K562 (cell line): Measurements from ENCODE around the gene HES5. TPM values are rescaled to one million over a fixed set of nuclear protein-coding genes. Genes with fewer than 3 reads are reported as not detected.

Source experiments
- CUX1 ChIP-seq: fragments of 200-800 bp; sonication (Bioruptor generic); IDR thresholded peaks from 2 replicates; pipeline ENCODE4 v1.6.1; 2016; ENCODE audit warnings: missing genetic modification characterization, missing compliant biosample characterization
- E2F4 ChIP-seq: sonication (generic); formaldehyde crosslinking; IDR thresholded peaks from 2 replicates; pipeline ENCODE4 v1.8.0; 2022; ENCODE audit warnings: mild to moderate bottlenecking, low read depth, missing genetic modification reagents
- E2F6 ChIP-seq, 2 experiments: IDR thresholded peaks; 2 replicates each; pipeline ENCODE4 v1.6.1; 2011; ENCODE audit warnings: borderline replicate concordance in 1 of 2, control low read depth in 1 of 2, low read depth in 1 of 2, low read length in 1 of 2, mild to moderate bottlenecking in 1 of 2, mixed read lengths in 1 of 2, moderate library complexity in 1 of 2; ENCODE audit not compliant: insufficient read depth in 1 of 2, insufficient read length in 1 of 2, poor library complexity in 1 of 2, severe bottlenecking in 1 of 2; ENCODE audit errors: extremely low read depth in 1 of 2
- KDM4B ChIP-seq, 2 experiments: fragments of 450-650 bp in 1 of 2; sonication (generic) in 1 of 2; IDR thresholded peaks; 2 replicates each; pipeline ENCODE4 v1.6.1; 2016 to 2017; ENCODE audit warnings: borderline replicate concordance in 2 of 2, antibody characterized with exemption in 1 of 2, low read depth in 1 of 2, mild to moderate bottlenecking in 1 of 2
- KLF1 ChIP-seq: fragments of 450-650 bp; IDR thresholded peaks from 2 replicates; pipeline ENCODE4 v1.6.1; 2016; ENCODE audit warnings: missing genetic modification characterization, missing compliant biosample characterization
- MYC ChIP-seq, 2 experiments: fragments of 250-450 bp in 1 of 2; sonication (Bioruptor Pico) in 1 of 2; IDR thresholded peaks; 2 replicates each; pipeline versions ENCODE4 v1.5.1 to v1.6.1; 2012 to 2021; ENCODE audit warnings: low read depth in 2 of 2, borderline replicate concordance in 1 of 2, improper control_type of control experiment in 1 of 2, low read length in 1 of 2, mild to moderate bottlenecking in 1 of 2, moderate library complexity in 1 of 2
- NCOA6 ChIP-seq: fragments of 450-650 bp; IDR thresholded peaks from 2 replicates; pipeline ENCODE4 v1.6.1; 2017; ENCODE audit warnings: mild to moderate bottlenecking
- SMARCA4 ChIP-seq: fragments of 450-650 bp; IDR thresholded peaks from 2 replicates; pipeline ENCODE4 v1.6.1; 2016
- ZBTB7A ChIP-seq: IDR thresholded peaks from 2 replicates; pipeline ENCODE4 v1.6.1; 2011; ENCODE audit warnings: low read depth, mild to moderate bottlenecking, low read length, moderate library complexity, borderline replicate concordance; ENCODE audit not compliant: control insufficient read depth
- ZNF263 ChIP-seq: sonication (generic); formaldehyde crosslinking; IDR thresholded peaks from 2 replicates; pipeline ENCODE4 v1.8.0; 2022; ENCODE audit warnings: mild to moderate bottlenecking, missing genetic modification reagents, borderline replicate concordance
- ZNF277 ChIP-seq: fragments of 250-450 bp; sonication (Bioruptor Pico); IDR thresholded peaks from 2 replicates; pipeline ENCODE4 v1.8.0; 2022; ENCODE audit warnings: inconsistent platforms, mild to moderate bottlenecking, moderate library complexity, borderline replicate concordance
- ZNF280A ChIP-seq: fragments of 450-650 bp; IDR thresholded peaks from 2 replicates; pipeline ENCODE4 v1.6.1; 2018; ENCODE audit warnings: mild to moderate bottlenecking, low read depth; ENCODE audit not compliant: partially characterized antibody
- ZNF766 ChIP-seq: fragments of 200-800 bp; sonication (Bioruptor generic); conservative IDR thresholded peaks from 2 replicates; pipeline ENCODE4 v1.6.1; 2016; ENCODE audit warnings: missing genetic modification characterization, missing compliant biosample characterization
- polyA plus RNA-seq, 8 experiments: library from polyadenylated mRNA; depleted of rRNA in 4 of 8; stranded (reverse) in 5 of 8; unstranded in 3 of 8; fragments of >200 nt; fragmentation: Nextera tagmentation in 2 of 8; fragmentation: Illumina TruSeq in 1 of 8; extraction: Ambion mirVana in 2 of 8; extraction: Trizol in 1 of 8; gene quantifications; 2 replicates each; pipeline versions ENCODE4 v1.2.1 to v1.2.3, GENCODE V29; 2011 to 2014; ENCODE audit warnings: inconsistent platforms in 1 of 8, missing spikeins in 1 of 8
- total RNA-seq, 7 experiments: library from RNA; depleted of rRNA in 6 of 7; stranded (reverse); fragments of >200 nt in 6 of 7; fragmentation: Illumina TruSeq in 2 of 7; extraction: Trizol in 2 of 7; gene quantifications; 2 replicates each; pipeline versions ENCODE4 v1.2.1 to v1.2.3, GENCODE V29; 2011 to 2021; ENCODE audit warnings: low replicate concordance in 1 of 7

Gene HES5
- total and polyA plus RNA-seq, 9 of the 15 experiments (the other 6 are each of a cell fraction or from before 2014, with no cell fraction given), result not detected

GRCh38 chr1:2544093-2544874 lies 14.2 kb upstream of the HES5 start (continued):
- peak; percentile 64 for TF ChIP-seq ZNF263 (CRISPR knock-in tag)
- TF ChIP-seq KDM4B (IDR thresholded peaks at IDR 0.05; ENCODE audit: borderline replicate concordance in 2 of 2, low read depth in 1 of 2), result no peak; a peak in 1 of 4 replicates
- 0 out of 2 replicates have a peak, but pooled peaks have one; percentile 40 for TF ChIP-seq CUX1 (CRISPR knock-in tag)
- 0 out of 2 replicates have a peak, but pooled peaks have one; percentile 13 for TF ChIP-seq MYC (IDR thresholded peaks at IDR 0.05; ENCODE audit: low read depth, low read length)
- no peak for TF ChIP-seq MYC (CRISPR knock-in tag; IDR thresholded peaks at IDR 0.05; ENCODE audit: borderline replicate concordance, low read depth)
- no peak for TF ChIP-seq ZNF277
- TF ChIP-seq SMARCA4, result 0 out of 2 replicates have a peak, but pooled peaks have one; percentile 13
- 0 out of 2 replicates have a peak, but pooled peaks have one; percentile 2 for TF ChIP-seq KLF1 (tag)
- TF ChIP-seq E2F6 (IDR thresholded peaks at IDR 0.05; ENCODE audit: borderline replicate concordance in 1 of 2, extremely low read depth in 1 of 2, insufficient read depth in 1 of 2, insufficient read length in 1 of 2, low read depth in 1 of 2, low read length in 1 of 2, poor library complexity in 1 of 2, severe bottlenecking in 1 of 2), result peak; percentile 53 to 55
- peak; percentile 67 for TF ChIP-seq ZBTB7A
- peak; percentile 56; the same call in 1 of the 2 replicates for TF ChIP-seq ZNF766
- no peak for TF ChIP-seq NCOA6
- TF ChIP-seq ZNF280A, result no peak
- TF ChIP-seq E2F4 (CRISPR knock-in tag), result no peak
